H7 (cell line): Measurements from ENCODE around the gene HEPN1. TPM values are rescaled to one million over a fixed set of nuclear protein-coding genes. Genes with fewer than 3 reads are reported as not detected.
A peak's percentile ranks its signal among the peaks of the same experiment; 100 is the strongest.

Experiments
- DNase-seq: peaks from one replicate; pipeline ENCODE4 v3.0.0; 2012
- H3K27me3 ChIP-seq: 2 replicates; pipeline ENCODE4 v1.6.0; 2011; ENCODE audit warnings: mild to moderate bottlenecking, low read length; ENCODE audit not compliant: control insufficient read depth, insufficient read depth
- H3K36me3 ChIP-seq: replicated peaks from 2 replicates; pipeline ENCODE4 v1.5.1; 2011; ENCODE audit warnings: low read length; ENCODE audit not compliant: control insufficient read depth, insufficient read depth
- H3K4me3 ChIP-seq: 2 replicates; pipeline ENCODE4 v1.5.1; 2011; ENCODE audit warnings: low read depth, mild to moderate bottlenecking, control low read depth, low read length, moderate library complexity; ENCODE audit not compliant: insufficient read depth
- total RNA-seq: library from RNA; depleted of rRNA; stranded (reverse); fragments of >200 nt; shearing (Covaris generic); gene quantifications from 2 replicates; pipeline ENCODE4 v1.2.3, GENCODE V29; 2014

HEPN1 gene
- total RNA-seq, 1 experiment from 2014 or later: not detected

DNA sequence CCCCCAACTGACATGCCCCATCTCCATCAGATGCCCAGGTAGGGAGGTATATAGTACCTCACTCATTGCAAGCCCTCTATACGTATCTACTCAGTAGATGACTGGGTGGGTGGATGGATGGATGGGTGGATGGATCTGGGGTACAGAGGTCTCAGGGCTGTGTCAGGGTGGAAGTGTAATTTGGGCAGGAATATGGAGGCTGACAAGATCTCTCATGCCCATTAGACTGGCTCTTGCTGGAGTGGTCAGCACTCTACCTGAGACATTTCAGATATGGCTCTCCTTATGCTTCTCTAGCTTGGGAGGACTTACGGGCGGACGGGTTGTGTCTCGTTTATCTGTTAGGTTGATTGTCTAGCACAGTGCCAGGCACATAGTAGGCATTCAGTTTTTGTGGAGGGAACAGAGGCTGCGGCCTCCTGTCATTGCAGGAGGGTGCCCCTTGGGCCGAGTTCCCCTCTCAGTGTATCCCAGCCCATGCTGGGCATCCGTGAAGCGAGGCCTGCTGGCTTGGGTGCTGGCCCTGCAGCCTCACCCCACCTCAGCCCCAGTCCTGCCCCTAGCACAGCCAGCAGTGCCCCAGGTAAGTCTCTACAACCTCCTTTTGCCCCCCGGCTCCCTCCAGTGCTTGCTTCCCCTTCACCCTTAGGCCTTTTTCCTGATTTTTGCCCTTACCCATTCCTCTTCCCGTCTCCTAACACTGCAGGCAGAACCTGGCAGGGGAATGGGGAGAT lies 40.1 kb upstream of the HEPN1 start:
- H3K4me3 ChIP-seq: no peak overlapping the region
- DNase-seq: peak; percentile 22
- H3K27me3 ChIP-seq: peaks cover 27% of the 10 kb centered on the region
- no peaks in the 10 kb centered on the region for H3K36me3 ChIP-seq

GRCh38 chr11:124879493-124880289 lies 39.4 kb upstream of the HEPN1 start:
- Histone ChIP-seq H3K27me3 (peaks cover 20% of the 10 kb centered on the region), H3K36me3 (no peaks in the 10 kb centered on the region), H3K4me3 (no peak overlapping the region)
- peak; percentile 27 for DNase-seq

DNA sequence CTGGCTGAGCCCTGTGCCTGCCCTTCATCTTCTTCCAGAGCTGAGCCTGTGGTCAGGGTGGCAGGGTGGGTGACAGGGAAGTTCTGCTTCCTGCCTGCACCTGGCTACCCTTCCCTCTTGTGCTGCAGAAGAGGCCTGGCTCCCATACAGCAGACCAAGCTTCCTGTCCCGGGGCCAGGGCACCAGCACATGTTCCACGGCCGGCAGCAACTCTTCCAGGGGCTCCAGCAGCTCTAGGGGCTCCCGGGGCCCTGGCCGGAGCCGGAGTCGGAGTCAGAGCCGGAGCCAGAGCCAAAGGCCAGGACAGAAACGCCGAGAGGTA lies 38.8 kb upstream of the HEPN1 start:
- no peak for DNase-seq
- peaks cover 15% of the 10 kb centered on the region for H3K27me3 ChIP-seq
- H3K4me3 ChIP-seq: no peak overlapping the region
- H3K36me3 ChIP-seq: no peaks in the 10 kb centered on the region

DNA sequence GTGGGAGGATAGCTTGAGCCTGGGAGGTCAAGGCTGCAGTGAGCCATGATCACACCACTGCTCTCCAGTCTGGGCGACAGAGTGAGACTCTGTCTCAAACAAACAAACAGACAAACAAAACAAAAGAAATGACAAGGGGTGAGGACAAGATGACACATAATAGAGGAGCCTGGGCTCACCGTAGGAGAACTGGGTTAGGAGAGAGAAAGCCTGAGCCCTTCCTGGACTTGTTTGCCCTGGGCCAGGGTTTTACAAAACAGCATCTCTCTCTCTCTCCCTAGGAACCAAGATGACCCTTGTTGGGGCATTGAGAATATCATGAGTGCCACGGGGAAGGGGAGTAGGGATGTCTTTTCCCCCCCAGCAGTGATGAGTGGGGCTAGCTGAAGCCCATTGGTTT lies 38.1 kb upstream of the HEPN1 start:
- peaks cover 9% of the 10 kb centered on the region; the same call in 1 of the 2 replicates for H3K27me3 ChIP-seq
- no peak for DNase-seq
- no peaks in the 10 kb centered on the region for H3K36me3 ChIP-seq

DNA sequence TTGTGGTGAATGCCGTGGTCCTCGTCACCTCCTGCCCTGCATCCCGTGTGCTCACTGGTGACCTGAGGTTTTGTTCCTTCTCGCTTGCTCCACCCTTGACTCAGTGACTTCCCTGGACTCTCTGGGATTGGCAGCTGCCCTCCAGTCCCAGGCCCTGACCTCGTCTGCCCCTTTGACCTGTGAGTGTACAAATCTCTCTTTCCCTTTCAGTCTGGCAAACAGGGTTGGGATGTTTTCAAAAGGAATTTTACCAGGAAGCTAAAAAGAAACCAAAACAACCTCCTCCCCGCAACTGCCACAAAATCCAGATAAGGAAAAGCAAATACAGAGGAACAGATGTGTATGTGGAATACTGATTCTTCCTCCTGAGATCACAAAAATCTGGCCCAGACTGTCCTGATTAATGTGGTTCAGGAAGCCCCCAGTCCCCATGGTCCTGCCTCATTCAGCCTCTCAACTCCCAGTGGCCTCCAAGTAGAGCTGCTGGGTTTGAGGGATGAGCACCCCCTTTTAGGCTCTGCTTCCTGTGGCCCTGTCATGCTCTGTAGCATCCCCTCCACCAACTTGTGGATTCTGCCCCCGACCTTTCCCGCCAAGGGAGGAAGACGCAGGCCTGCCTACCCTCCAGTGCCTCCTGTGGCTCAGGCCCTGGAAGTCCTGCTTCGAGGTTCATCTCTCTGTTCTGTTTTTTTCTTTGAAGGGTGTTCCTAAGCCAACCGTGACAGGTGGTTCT lies 36.5 kb upstream of the HEPN1 start:
- no peak for DNase-seq
- H3K4me3 ChIP-seq: no peak overlapping the region

More for the DNA sequence above, 38.1 kb upstream of the HEPN1 start:
- no peak overlapping the region for H3K4me3 ChIP-seq

DNA sequence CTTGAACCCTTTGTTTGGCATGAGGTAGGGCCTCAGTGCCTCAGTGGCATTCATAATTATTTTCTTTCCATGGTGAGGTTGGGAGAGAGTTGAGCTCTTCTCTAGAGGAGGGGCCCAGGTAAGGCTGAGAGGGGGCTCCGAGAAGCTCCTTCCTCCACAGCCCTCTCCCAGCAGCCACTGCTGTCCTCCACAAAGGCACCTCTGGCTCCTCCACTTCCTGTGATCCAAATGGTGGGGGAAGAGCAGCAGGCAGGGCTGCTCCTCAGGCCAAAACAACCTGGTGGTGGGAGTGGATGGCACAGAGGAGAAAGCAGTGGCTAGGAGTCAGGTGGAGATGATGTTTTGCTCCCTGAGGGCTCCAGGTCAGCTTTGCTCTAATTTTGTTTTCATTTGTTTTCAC lies 34.7 kb upstream of the HEPN1 start:
- Histone ChIP-seq H3K27me3 (peaks cover 8% of the 10 kb centered on the region; the same call in 1 of the 2 replicates), H3K4me3 (no peak overlapping the region), H3K36me3 (no peaks in the 10 kb centered on the region)
- DNase-seq: peak; percentile 16

More for the DNA sequence above, 36.5 kb upstream of the HEPN1 start:
- H3K27me3 ChIP-seq: peaks cover 6% of the 10 kb centered on the region; the same call in 1 of the 2 replicates
- no peaks in the 10 kb centered on the region for H3K36me3 ChIP-seq

DNA sequence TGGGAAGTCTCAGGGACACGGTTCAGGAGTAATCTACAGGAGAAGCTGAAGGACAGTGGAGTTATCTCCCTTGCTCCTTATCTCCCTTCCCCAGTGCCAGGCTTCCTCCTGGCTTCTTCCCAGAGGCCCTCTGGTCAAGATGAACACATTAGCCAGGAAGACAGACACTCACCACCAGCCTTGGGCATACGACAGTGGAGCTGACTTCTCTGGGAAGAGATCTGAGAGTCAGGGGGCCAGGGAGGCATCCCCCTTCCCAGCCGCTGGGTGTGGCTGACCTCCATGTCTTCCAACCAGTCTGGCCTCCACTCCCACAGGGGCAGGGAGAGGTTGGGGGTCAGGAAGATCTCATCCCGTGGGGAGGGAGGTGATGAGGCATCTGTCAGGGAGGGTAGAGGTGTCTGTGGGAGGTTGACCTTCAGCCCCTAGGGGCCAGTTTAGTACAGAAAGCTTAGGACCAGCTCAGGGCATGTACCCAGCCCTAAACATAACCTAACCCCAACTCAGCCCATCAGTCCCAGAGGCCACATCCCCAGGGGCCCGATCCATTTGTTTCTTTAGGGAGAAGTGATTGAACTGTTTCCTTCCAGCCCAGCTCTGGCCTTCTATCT lies 34.1 kb upstream of the HEPN1 start:
- Histone ChIP-seq H3K36me3 (no peaks in the 10 kb centered on the region), H3K27me3 (peaks cover 8% of the 10 kb centered on the region; the same call in 1 of the 2 replicates), H3K4me3 (no peak overlapping the region)
- DNase-seq: peak; percentile 22

DNA sequence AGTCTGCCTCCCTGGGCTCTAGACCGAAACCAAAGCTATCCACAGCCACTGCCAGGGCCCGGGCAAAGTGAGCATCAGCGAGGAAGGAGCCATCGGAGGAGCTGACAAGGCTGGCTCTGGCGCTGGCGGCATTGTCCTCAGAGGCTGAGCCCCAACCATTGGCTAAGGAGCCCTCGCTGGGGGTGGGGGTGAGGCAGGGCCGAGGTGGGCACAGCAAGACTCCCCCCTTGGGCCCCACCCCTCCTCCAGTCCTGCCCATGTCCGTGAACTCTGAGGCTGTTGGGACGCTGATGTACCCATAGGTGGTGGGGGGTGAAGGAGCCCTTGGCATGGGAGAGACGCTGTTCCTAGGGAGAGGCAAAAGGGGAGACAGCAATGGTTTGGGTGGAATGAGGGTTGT lies 32.6 kb upstream of the HEPN1 start:
- peaks cover 8% of the 10 kb centered on the region; the same call in 1 of the 2 replicates for H3K27me3 ChIP-seq
- H3K36me3 ChIP-seq: no peaks in the 10 kb centered on the region
- peak; percentile 59 for DNase-seq
- no peak overlapping the region for H3K4me3 ChIP-seq

DNA sequence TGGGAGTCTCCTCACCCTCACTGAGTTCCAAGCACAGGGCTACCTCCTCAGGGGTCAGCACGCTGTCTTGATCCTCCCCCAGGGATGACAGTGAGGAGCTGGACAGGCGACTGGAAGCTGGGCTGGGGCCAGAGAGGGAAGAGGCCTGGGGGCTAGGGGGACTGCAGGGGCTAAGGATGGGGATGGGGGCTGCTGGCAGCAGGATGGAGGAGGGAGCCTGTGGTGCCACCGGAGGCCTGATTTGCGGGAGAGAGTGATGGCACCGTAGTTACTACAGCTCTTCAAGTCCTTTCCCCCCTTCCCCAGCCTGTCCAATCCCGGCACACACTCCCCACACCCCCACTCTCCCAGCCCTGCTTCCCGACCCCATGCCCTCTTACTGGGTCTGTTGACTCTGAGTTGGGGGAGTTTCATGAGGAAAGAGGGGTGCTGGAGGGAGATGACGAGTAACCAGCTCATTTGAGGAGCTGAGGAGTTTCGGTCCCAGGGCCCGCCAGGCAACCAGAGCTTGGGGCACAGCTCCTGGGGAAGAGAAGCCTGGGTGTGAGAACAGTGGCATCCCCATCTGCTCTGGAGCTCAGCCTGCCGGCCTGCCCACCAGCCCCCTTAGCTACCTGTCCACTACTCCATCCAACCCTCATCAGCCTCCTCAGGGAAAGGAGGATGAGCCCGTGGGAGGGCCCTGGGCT lies 31.9 kb upstream of the HEPN1 start:
- DNase-seq: peak; percentile 35
- peaks cover 8% of the 10 kb centered on the region; the same call in 1 of the 2 replicates for H3K27me3 ChIP-seq
- H3K4me3 ChIP-seq: no peak overlapping the region
- H3K36me3 ChIP-seq: no peaks in the 10 kb centered on the region

DNA sequence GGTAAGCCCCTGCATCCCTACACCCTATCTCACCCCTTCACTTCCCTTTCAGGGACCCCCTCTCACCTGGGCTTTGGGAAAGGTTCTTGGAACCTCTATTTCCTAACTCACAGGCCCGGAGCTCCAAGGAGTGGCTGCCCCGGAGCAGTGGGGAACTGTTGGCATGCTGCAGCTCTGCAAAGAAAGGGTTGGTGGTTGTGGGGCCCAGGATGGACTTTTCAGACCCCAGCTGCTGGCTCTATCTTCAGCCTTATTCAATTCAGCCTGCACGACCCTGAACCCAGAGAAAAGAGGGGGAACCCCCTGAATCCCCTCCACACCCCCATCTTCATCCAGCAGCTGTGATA lies 31.4 kb upstream of the HEPN1 start:
- Histone ChIP-seq H3K27me3 (peaks cover 8% of the 10 kb centered on the region; the same call in 1 of the 2 replicates), H3K4me3 (no peak overlapping the region), H3K36me3 (no peaks in the 10 kb centered on the region)
- no peak for DNase-seq

GRCh38 chr11:124889191-124890091 lies 29.6 kb upstream of the HEPN1 start:
- peak; percentile 7 for DNase-seq
- H3K4me3 ChIP-seq: no peak overlapping the region
- H3K36me3 ChIP-seq: no peaks in the 10 kb centered on the region
- peaks cover 8% of the 10 kb centered on the region; the same call in 1 of the 2 replicates for H3K27me3 ChIP-seq

DNA sequence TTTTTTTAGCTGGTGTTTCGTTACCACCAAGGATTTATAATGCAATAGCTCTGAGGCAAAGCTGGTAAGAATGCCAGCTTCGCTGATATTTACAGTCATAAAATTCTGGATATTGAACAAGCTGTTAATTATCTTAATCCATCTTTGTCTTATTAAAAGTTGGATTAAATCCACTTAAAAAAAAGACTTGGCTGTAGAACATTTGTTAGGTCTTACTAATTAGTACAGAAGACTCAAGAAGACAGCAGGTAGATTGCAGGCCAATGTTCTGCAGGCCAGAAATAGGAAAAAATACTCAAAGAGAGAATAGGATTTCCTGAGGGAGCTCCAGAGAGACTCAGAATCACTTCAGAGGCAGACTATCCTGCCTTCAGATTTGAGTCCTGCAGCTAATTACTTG lies 28.9 kb upstream of the HEPN1 start:
- Histone ChIP-seq H3K4me3 (no peak overlapping the region), H3K36me3 (no peaks in the 10 kb centered on the region), H3K27me3 (peaks cover 6% of the 10 kb centered on the region; the same call in 1 of the 2 replicates)
- DNase-seq: no peak

- Histone ChIP-seq H3K4me3 (no peak overlapping the region), H3K36me3 (no peaks in the 10 kb centered on the region), H3K27me3 (peaks cover 6% of the 10 kb centered on the region; the same call in 1 of the 2 replicates)
- DNase-seq: peak; percentile 8
Measured at GRCh38 chr11:124890683-124891372, 28.2 kb upstream of the HEPN1 start.
